HepG2 (cell line): ENCODE results near the gene MYO7A. TPM values are rescaled to one million over a fixed set of nuclear protein-coding genes. Genes with fewer than 3 reads are reported as not detected.

Source experiments
- BRCA1 ChIP-seq: sonication (generic); formaldehyde crosslinking; IDR thresholded peaks from 2 replicates; pipeline ENCODE4 v1.4.0; 2020; ENCODE audit warnings: missing genetic modification reagents
- KDM3A ChIP-seq: IDR thresholded peaks from 2 replicates; pipeline ENCODE4 v1.6.1; 2018; ENCODE audit warnings: low read depth, missing compliant biosample characterization
- NBN ChIP-seq: fragments of 450-650 bp; conservative IDR thresholded peaks from 2 replicates; pipeline ENCODE4 v1.6.1; 2017
- PAF1 ChIP-seq: IDR thresholded peaks from 2 replicates; pipeline ENCODE4 v1.6.1; 2016; ENCODE audit warnings: missing genetic modification reagents, missing compliant biosample characterization
- PBX2 ChIP-seq: IDR thresholded peaks from 2 replicates; pipeline ENCODE4 v1.6.1; 2016; ENCODE audit warnings: control low read depth
- PREB ChIP-seq: sonication (generic); formaldehyde crosslinking; IDR thresholded peaks from 2 replicates; pipeline ENCODE4 v1.4.0; 2020; ENCODE audit warnings: missing genetic modification reagents
- SMARCE1 ChIP-seq: fragments of 450-650 bp; IDR thresholded peaks from 2 replicates; pipeline ENCODE4 v1.6.1; 2017; ENCODE audit warnings: borderline replicate concordance
- TARDBP ChIP-seq: sonication (generic); formaldehyde crosslinking; IDR thresholded peaks from 2 replicates; pipeline ENCODE4 v1.8.0; 2022; ENCODE audit warnings: mild to moderate bottlenecking, missing genetic modification reagents
- THAP9 ChIP-seq: sonication (generic); formaldehyde crosslinking; IDR thresholded peaks from 2 replicates; pipeline ENCODE4; 2020; ENCODE audit warnings: missing genetic modification reagents, mild to moderate bottlenecking, borderline replicate concordance
- U2AF2 ChIP-seq: fragments of 200-400 bp; formaldehyde crosslinking; IDR thresholded peaks from 2 replicates; pipeline ENCODE4 v1.6.1; 2017; ENCODE audit warnings: low read depth, mild to moderate bottlenecking, low read length
- ZBTB1 ChIP-seq: sonication (generic); formaldehyde crosslinking; IDR thresholded peaks from 2 replicates; pipeline ENCODE4 v1.4.0; 2020; ENCODE audit warnings: missing genetic modification reagents, borderline replicate concordance
- ZBTB33 ChIP-seq: sonication (generic); formaldehyde crosslinking; IDR thresholded peaks from 2 replicates; pipeline ENCODE4 v1.4.0; 2020; ENCODE audit warnings: missing genetic modification reagents
- ZBTB49 ChIP-seq: sonication (generic); formaldehyde crosslinking; IDR thresholded peaks from 2 replicates; pipeline ENCODE4 v1.4.0; 2020; ENCODE audit warnings: missing genetic modification reagents, borderline replicate concordance
- ZFP36L1 ChIP-seq: sonication (generic); formaldehyde crosslinking; IDR thresholded peaks from 2 replicates; pipeline ENCODE4 v1.8.0; 2022; ENCODE audit warnings: mild to moderate bottlenecking, missing genetic modification reagents, moderate library complexity
- ZNF18 ChIP-seq: sonication (generic); formaldehyde crosslinking; IDR thresholded peaks from 2 replicates; pipeline ENCODE4 v1.8.0; 2022; ENCODE audit warnings: mild to moderate bottlenecking, missing genetic modification reagents; ENCODE audit not compliant: insufficient replicate concordance
- ZNF33B ChIP-seq: sonication (generic); formaldehyde crosslinking; IDR thresholded peaks from 2 replicates; pipeline ENCODE4 v1.5.1; 2020; ENCODE audit warnings: mild to moderate bottlenecking, missing genetic modification reagents
- ZNF713 ChIP-seq: sonication (generic); formaldehyde crosslinking; IDR thresholded peaks from 2 replicates; pipeline ENCODE4 v1.4.0; 2020; ENCODE audit warnings: mild to moderate bottlenecking, missing genetic modification reagents
- polyA plus RNA-seq, 8 experiments: library from polyadenylated mRNA; depleted of rRNA in 3 of 8; stranded (reverse) in 7 of 8; unstranded in 1 of 8; fragments of >200 nt; fragmentation: Illumina TruSeq in 4 of 8; extraction: Trizol in 4 of 8; gene quantifications; 2 replicates each; pipeline versions ENCODE4 v1.2.1 to v1.2.3, GENCODE V29; 2011 to 2016; ENCODE audit warnings: low read depth in 4 of 8, missing spikeins in 1 of 8, mixed read lengths in 1 of 8; ENCODE audit not compliant: insufficient read depth in 1 of 8
- total RNA-seq, 5 experiments: library from RNA; depleted of rRNA; stranded (reverse); fragments of >200 nt; fragmentation: Illumina TruSeq; extraction: Trizol; gene quantifications; 2 replicates each; pipeline ENCODE4 v1.2.3, GENCODE V29; 2016; ENCODE audit warnings: low read depth in 1 of 5

The MYO7A gene
- total and polyA plus RNA-seq, 2 of the 13 experiments (the other 11 are each of a cell fraction or from before 2014, with no cell fraction given), result 7.5 to 10.0 TPM

- TF ChIP-seq PREB (CRISPR knock-in tag), result no peak
- no peak for TF ChIP-seq ZNF33B (CRISPR knock-in tag)
- TF ChIP-seq NBN, result no peak
- TF ChIP-seq SMARCE1, result no peak
- TF ChIP-seq PAF1 (CRISPR knock-in tag), result no peak
- TF ChIP-seq TARDBP, result no peak; the same call in 1 of the 2 replicates
- TF ChIP-seq PBX2 (CRISPR knock-in tag), result no peak
- no peak for TF ChIP-seq ZNF18
- no peak for TF ChIP-seq BRCA1 (CRISPR knock-in tag)
- no peak for TF ChIP-seq ZNF713
- no peak for TF ChIP-seq ZBTB1 (CRISPR knock-in tag)
- no peak for TF ChIP-seq ZBTB49
- 0 out of 2 replicates have a peak, but pooled peaks have one; percentile 64 for TF ChIP-seq U2AF2
- peak; percentile 19; the same call in 1 of the 2 replicates for TF ChIP-seq ZBTB33 (CRISPR knock-in tag)
- no peak; the same call in 1 of the 2 replicates for TF ChIP-seq THAP9 (CRISPR knock-in tag)
- peak; percentile 48; the same call in 1 of the 2 replicates for TF ChIP-seq KDM3A (CRISPR knock-in tag)
- TF ChIP-seq ZFP36L1, result no peak
Measured at GRCh38 chr11:77095551-77096490, 32.2 kb upstream of the MYO7A start (continued).
